ENCODE data around the gene CEP89. TPM values are rescaled to one million over a fixed set of nuclear protein-coding genes. Genes with fewer than 3 reads are reported as not detected.
A peak's percentile ranks its signal among the peaks of the same experiment; 100 is the strongest.
"Not testable (repeated sequence)": the region's sequence is repeated elsewhere in the genome, so short reads cannot be mapped to it uniquely, and the experiment has no call there.

CEP89 gene
- total RNA-seq, 1 donor from 2014 or later, result 7.8 TPM

- ATAC-seq, result no peak
- intact Hi-C loops (cut with DNase I), result no loop called here
- no peak for DNase-seq (ENCODE audit: missing footprints)
Observed at GRCh38 chr19:32877323-32877912, 94.3 kb downstream of the CEP89 start.

GRCh38 chr19:32876919-32877285 is 94.9 kb downstream of the CEP89 start:
- DNase-seq (ENCODE audit: missing footprints) (peak; percentile 7), ATAC-seq (no peak)

GRCh38 chr19:32876236-32876918 is 95.4 kb downstream of the CEP89 start:
- ATAC-seq, result no peak
- no peak for DNase-seq (ENCODE audit: missing footprints)
- intact Hi-C loops (cut with DNase I), result no loop called here

More at GRCh38 chr19:32876919-32877285, 94.9 kb downstream of the CEP89 start:
- intact Hi-C loops (cut with DNase I), result no loop called here

- intact Hi-C loops (cut with DNase I), result no loop called here
- ATAC-seq (no peak), DNase-seq (ENCODE audit: missing footprints) (no peak)
Observed at GRCh38 chr19:32875428-32875827, 96.3 kb downstream of the CEP89 start.

GRCh38 chr19:32874605-32875004 is 97.2 kb downstream of the CEP89 start:
- no peak for ATAC-seq
- DNase-seq (ENCODE audit: missing footprints), result no peak
- intact Hi-C loops (cut with DNase I), result no loop called here

- no peak for ATAC-seq
- intact Hi-C loops (cut with DNase I), result no loop called here
Observed at GRCh38 chr19:32873247-32873959, 98.4 kb downstream of the CEP89 start.

GRCh38 chr19:32872391-32872790 is 99.4 kb downstream of the CEP89 start:
- DNase-seq (ENCODE audit: missing footprints) (no peak), ATAC-seq (no peak)
- intact Hi-C loops (cut with DNase I), result no loop called here

More at GRCh38 chr19:32873247-32873959, 98.4 kb downstream of the CEP89 start:
- DNase-seq (ENCODE audit: missing footprints), result no peak

GRCh38 chr19:32870981-32871451 is 100.7 kb downstream of the CEP89 start:
- intact Hi-C loops (cut with DNase I), result no loop called here
- peak; percentile 31 for DNase-seq (ENCODE audit: missing footprints)
- no peak for ATAC-seq

GRCh38 chr19:32869966-32870573 is 101.7 kb downstream of the CEP89 start:
- ATAC-seq, result no peak
- intact Hi-C loops (cut with DNase I), result no loop called here
- DNase-seq (ENCODE audit: missing footprints), result peak; percentile 61

GRCh38 chr19:32869369-32869965 is 102.3 kb downstream of the CEP89 start, which contains the start of gene SLC7A9:
TSS of gene SLC7A9 (minus strand) at chr19:32869767. CDS start at chr19:32868534, 1,233 bp downstream.
- no peak for ATAC-seq
- DNase-seq (ENCODE audit: missing footprints), result no peak
- intact Hi-C loops (cut with DNase I), result no loop called here

- DNase-seq (ENCODE audit: missing footprints), result no peak
- ATAC-seq, result no peak
- intact Hi-C loops (cut with DNase I), result no loop called here
Observed at GRCh38 chr19:32868206-32868950, 103.4 kb downstream of the CEP89 start.

- ATAC-seq; DNase-seq (ENCODE audit: missing footprints); intact Hi-C loops (cut with DNase I): not testable (repeated sequence)
Observed at GRCh38 chr19:32867436-32867835, 104.3 kb downstream of the CEP89 start.

GRCh38 chr19:32866564-32867265 is 105.0 kb downstream of the CEP89 start:
- intact Hi-C loops (cut with DNase I), result no loop called here
- DNase-seq (ENCODE audit: missing footprints) (no peak), ATAC-seq (no peak)

GRCh38 chr19:32866061-32866460 is 105.7 kb downstream of the CEP89 start:
- intact Hi-C loops (cut with DNase I), result no loop called here
- no peak for ATAC-seq
- no peak for DNase-seq (ENCODE audit: missing footprints)

- intact Hi-C loops (cut with DNase I), result no loop called here
- no peak for ATAC-seq
- no peak for DNase-seq (ENCODE audit: missing footprints)
Observed at GRCh38 chr19:32865326-32865725, 106.4 kb downstream of the CEP89 start.

GRCh38 chr19:32864318-32865007 is 107.3 kb downstream of the CEP89 start:
- ATAC-seq (no peak), DNase-seq (ENCODE audit: missing footprints) (no peak)
- intact Hi-C loops (cut with DNase I), result no loop called here

- DNase-seq (ENCODE audit: missing footprints) (no peak), ATAC-seq (no peak)
- intact Hi-C loops (cut with DNase I), result no loop called here
Observed at GRCh38 chr19:32863841-32864240, 107.9 kb downstream of the CEP89 start.

Data from Right ventricle myocardium inferior (tissue), 1 donor.